Endometrium (tissue), 2 donors: Measurements from ENCODE around the gene IRX4.

Experiments
- FAIRE-seq: peaks from 2 replicates; lab custom pipeline; 2012; peaks lifted over from hg19 to GRCh38; lab: Jason Lieb, UNC
- donor health status: control.
- donor health status: control.

IRX4 gene

DNA sequence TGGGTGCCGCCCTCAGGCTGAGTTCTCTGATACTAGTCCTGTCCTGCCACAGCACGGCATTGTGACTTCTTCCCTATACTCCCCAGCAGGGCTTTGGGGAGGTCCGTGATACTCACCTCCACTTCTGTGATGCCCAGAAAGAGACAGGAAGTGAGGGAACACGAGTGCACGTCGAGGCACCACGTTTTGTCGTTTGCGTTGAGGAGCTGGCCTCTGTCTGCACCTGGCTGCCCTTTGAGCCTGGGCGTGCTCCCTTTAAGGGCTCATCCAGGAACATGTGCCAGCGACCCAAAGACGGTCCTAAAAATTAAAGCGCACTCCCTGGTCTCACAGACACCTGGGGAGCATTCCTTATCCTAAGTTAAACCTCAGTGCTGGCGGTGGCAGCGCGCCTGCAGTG, 8.7 kb upstream of the IRX4 start:
- FAIRE-seq: no peak

DNA sequence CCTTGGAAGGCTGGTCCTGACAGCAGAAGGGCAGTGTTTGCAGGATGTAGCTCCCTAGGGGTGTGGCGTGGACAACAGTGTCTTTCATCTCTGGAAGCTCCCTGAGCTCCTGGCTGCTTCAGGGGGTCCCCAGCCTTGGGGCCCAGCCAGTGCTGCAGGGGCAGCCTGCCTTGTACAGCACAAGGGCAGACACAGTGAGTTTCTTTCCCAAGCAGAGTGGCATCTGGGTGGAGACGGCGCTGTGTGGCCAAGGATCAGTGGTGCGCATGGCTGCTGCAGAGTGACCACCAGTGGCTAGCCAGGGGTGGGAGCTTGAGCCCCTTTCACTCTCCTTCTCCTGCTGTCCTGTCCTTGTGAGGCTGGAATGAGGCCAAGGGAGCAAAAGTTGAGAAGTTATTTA, 7.6 kb upstream of the IRX4 start:
- no peak for FAIRE-seq

DNA sequence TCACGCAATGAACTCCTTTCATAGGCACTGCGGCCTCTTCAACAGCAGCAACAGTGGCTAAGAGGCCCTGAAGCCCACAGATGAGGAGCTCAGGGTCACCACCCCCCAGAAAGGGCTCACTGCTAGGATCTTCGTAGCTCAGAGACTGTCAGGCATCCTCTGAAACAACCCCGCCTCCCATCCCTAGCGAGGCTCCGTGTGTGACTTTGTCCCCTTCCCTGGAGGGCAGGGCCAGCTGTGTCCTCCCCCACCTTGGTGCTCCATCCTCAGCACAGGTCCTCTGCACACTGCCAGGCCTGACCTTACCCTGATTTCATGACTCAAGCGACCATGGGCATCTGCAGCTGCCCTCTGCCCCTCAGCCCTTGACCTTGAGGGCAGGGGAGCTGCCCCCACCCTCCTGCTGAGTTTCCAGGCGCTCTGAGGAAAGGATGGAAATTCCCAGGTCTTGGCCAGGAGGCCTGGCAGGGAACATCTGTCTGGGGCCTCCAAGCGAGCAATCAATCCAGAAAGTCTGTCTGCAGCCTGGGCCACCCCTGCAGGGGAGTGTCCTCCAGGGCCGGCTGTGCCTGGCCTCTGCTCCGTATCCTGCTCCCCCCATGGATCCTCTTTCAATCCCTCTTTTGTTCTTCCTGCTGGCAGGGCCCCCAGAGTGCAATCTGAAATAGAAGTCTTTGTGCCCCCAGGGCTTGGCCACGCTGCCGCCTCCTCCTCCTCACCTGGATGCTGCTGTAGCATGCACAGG, 6.8 kb upstream of the IRX4 start:
- no peak for FAIRE-seq

DNA sequence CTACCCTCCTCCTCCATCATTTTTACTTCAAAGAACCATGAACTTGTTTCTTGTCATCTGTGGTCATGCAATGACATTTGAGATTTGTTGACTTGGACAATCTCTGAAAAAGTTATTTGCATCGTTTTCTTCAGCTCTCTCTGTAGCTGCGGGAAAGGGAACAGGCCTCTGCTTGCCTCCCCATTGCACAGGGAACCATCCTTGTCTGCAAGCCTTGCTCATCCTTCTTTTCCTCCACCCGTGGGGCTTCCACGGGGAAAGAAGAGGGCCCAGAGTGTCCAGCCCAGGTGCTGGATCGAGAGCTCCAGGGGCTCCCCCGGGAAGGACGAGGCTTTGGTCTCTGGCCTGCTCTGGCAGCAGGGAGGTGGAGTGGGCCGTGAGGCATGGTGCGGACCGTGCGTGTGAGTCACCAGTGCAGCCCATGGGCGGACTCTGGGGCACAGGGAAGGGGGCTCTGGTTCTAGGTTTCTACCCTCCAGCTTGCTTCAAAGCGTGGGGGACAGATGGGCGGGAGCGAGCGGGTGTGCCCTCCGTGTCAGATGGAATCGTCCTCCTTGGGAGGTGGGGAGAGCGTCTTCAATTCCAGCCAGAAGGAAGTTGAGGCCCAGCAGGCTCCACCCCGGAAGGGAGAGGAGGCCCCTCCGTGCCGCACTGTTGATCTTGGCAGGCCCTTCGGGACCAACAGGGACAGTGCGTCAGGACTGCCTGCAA, 6.0 kb upstream of the IRX4 start:
- FAIRE-seq: no peak

DNA sequence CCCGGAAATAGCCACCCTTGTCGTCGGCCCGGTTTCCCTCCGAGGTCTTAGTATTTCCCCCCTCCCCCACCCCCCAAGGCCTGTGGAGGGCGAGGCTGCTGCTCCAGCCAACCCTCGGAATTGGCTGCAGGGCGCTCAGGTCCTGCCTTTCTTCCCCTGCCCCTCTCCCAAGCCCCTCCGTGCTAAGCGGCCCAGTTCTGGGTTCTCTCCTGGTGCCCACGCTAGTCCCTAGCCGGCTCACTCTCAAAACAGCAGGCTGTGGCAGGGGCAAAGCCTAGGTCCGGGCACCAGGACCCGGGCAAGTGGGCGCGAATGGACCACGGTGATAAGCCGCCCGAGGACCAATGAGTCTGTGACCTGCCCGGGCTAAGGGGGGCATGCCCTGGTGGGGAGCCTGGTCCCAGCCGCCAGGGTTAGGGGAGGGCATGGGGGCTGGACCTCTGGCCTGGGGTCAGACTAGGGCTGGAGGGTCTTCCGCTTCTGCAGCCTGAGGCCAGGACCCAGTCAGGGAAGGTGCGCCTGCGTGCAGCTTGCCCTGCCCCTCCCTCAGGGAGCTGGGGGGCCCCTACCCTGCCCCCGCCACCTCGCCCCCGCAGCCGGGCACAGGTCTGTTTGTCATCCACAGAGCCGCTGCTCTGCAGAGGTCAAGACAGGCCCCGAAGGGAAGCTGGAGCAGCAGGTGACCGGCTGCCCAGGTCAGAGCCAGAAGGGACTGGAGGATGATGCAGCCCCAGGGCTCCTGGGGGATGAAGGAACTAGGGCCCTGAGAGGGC, 5.0 kb upstream of the IRX4 start:
- FAIRE-seq: no peak

DNA sequence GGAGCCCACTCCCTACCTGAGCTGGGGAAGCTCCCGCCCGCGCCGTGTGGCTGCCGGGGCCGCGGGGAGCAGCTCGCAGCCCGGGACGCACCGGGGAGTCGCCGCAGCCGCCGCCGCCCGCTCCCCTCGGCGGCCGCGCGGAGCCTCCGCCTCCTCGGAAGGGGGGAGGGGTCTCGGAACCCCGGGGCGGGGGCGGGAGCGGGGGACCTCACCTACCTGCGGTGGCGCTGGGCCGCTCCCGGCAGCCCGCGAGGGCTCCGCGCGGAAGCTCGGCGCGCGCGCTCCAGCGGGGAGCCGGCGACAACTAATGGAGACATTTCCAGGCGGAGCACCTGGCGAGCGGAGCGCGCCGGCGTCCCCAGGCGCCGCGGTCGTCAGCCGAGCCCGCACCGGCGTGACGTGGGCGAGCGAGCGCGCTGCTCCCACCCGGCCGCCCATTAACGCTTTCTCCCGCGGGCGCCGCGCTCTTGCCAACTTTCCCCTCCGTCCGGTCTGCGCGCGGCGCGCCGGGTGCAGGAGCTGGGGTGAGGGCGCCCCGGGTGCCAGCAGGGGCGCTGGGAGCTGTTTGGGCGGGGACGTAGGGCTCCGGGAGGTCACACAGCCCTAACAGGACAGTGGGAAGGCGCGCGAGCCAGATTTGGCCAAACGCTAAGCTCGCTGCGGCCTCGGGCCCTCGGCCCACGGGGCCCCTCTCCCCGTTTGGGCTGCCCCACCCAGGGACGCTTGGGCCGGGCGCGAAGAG, 4.3 kb upstream of the IRX4 start:
- no peak for FAIRE-seq

DNA sequence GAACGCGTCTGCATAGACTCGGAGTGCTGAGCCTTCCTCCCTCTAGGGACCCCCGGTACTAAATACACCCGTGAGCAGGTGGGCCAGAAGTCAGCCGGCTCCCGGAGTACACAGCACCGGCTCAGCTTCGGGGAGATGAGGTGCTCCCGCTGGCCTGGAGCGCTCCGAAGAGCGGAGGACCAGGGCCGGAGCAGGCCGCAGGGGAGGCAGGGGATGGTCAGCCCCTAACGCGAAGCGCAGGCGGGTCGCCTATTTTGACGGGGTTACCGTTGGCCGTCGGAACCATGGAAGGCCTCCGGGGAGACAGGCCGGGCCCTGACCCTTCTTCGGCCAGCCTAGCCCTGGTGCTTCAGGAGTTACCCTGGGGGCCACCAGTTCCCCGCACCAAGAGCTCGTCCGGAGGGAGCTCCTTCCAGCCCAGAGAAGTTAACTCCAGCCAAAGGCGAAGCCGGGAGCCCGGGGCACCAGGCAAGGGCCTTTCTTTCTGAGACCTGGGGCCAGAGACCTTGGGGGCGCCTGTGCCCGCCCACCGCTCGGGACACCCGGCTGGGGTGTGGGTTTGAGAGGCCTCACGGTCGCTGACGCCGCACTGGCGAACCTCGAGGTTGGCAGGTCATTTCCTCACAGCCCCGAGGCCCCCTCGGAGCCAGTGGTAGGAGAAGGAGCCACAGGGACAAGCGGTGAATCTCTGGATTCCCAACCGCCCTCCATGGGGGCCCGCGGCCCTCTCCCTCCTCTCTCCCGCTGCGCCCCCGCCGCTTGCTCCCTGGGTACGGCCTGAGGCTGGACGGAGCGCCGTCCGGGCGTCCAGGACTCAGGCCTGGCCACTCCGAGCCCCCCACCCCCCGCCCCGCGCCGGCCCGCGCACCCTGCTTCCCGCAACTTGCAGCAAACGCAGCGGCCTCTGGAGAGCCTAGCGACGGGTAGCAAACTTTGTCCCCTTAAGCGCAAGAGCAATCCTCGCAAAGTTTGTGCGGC, 3.4 kb upstream of the IRX4 start:
- FAIRE-seq: no peak

DNA sequence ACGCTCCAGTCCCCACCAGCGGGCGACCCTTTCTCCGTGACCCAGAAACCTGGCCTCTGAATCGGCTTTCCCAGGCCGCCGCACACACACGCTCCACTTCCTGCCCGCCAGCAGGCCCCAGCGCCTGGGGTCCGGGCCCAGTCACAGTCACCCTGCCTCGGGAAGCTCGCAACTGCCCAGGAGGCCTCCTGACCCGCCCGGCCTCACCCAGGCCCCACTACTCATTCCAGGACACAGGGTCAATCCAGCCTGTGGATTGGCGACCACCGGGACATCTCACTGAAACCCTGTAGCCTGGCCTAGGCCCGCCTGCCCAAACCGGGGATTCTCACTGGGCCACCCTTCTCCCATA, 2.7 kb upstream of the IRX4 start:
- FAIRE-seq: no peak

DNA sequence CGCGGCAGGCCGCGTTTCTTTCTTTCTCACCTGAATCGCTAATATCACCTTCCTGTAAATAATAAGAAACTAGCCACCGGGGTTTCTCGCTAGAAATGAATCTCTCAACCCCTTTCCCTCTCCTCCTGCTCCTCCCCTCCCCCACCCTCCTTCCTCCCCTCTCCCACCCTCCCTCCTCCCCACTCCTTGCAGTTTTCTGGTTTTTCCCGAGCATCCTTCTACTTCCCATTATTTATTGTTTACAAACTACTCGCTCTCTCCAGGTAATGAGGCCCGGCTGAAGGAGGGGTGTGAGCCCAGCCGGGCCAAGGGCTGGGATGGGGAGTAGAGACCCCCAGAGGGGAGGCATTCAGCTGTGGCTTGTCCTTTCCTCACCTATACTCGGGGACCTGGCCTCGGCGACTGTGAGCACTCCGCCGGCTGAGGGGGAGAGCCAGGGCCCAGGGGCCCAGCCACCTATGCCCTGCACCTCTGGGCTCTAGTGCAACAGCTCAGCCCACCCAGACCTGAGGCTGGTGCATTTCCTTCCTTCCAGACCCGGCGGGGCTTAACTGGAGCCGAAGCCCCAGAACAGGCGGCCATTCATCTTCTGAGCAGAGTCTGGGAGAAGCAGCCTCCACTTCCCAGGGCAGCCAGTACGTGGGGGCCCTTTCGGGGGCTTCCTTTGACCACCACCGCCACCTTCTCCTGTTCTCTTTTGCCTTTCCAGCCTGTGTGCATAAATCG, 2.1 kb upstream of the IRX4 start:
- no peak for FAIRE-seq

DNA sequence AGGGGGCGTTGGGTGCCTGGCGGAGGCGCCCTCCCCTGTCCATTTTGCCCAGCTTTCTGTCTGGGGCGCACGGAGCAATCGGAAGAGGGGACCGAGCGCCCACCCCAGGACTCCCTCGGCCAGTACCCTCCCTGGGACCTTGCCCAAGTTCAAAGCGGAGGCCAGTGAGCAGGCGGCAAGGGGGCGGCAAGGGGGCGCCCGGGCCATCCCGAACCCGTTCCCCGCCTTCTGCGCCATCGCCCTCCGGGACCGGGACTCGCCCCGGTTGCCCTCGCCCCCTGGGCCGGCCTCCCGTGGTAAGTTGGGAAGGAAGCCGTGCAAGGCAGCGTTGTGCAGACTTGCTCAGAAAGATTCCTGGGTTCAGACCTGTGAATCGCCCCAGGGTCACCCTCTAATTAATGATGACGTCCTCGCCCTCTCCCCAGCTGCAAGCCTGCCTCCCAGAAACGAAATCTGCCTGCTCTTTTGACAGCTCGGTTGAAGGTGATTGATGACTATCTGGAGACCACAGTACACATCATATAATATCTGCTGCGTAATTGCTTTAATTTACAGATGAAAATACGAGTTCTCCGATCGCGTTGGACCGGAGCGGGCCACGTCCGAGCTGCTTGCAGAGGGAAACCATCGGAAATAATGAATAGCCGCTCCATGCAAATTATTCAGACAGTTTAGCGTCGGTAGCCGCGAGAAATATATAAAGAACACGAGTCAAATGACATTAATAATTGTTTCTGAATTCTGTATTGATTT, 1.4 kb upstream of the IRX4 start:
- FAIRE-seq: no peak

DNA sequence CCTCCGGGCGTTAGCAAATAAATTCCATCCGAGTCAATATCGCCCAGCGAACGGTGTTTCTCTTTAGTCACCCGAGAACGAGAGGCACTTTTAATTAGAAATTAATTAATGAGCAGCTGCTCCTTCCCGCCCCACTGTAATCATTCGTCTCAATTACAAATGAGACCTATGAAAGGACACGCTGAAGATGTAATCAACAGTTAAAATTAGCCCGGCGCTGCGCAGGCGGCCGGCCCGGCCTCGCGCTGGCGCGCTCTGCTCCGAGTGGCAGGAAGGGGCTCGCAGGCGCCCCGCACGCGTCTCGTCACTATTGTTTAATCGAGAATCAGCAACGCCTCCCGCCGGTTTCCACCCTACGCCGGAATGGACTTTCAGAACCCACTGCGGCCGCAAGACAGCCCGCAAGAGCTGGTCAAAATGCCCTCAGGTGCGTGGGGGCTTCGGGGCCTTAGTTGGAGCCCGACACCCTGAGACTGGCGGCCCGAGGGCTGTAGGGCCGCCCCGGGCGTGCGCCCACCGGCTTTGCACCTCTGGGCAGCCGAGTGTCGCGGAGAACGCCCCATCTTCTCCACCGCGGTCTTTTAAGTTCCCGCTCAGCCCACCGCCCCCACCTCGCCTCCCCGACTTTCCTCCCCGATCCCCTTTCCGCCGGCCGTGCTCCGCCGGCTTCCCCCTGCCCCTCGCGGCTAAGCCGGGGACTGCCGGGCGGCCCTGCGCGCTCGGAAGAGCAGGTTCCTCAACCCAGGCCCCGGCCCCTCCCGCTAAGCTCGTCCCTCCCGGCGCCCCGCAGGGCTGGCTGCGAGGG, 597 bp upstream of the IRX4 start:
- FAIRE-seq: no peak

DNA sequence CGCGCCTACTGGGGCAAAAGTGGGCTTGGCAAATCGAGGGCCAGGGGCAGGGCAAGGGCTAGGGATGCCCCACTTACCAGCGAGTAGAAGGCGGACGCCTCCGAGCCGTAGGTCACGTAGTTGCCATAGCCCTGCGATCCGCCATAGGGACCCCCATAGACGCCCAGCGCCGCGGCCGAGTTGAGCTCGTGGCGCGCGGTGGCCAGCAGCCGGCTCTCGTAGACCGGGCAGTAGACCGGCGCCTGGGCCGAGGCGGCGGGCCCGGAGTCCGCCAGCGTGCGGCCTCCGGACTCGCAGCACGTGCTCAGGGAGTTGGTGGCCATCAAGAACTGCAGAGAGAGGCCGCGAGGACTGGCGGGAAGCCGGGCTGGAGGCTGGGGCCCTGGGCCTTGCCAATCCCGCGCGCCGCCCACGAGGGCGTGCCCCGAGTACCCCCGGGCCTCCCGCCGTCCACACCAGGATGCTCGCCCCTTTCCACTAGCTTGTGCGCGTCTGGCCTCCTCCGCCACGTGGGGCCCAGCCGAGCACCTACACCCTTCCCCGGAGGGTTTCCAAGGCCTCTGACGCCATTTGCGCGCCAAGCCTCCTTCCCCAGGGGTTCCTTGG, 891 bp downstream of the IRX4 start:
- no peak for FAIRE-seq

DNA sequence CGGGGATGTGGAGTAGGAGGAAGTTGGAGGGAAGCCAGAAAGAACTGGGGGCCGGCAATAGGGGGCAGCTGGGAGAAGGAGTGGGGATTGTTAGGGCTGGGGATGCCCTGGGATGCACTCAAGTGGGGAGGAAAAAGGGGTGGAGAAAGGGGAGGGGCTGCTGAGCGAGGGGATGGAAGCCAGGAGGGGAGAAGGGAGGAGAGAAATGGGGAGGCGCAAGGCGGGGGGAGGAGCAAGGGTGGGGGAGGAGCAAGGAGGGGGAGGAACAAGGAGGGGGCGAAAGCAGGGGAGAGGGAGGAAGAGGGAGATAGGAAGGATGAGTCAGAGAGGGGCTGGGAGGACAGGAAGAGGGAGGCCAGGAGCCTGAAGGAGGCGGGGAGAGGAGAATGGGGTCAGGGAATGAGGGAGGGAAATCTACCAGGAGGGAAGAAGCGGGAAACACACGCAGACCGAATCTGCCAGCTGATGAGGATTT, 1.6 kb downstream of the IRX4 start:
- FAIRE-seq: no peak

DNA sequence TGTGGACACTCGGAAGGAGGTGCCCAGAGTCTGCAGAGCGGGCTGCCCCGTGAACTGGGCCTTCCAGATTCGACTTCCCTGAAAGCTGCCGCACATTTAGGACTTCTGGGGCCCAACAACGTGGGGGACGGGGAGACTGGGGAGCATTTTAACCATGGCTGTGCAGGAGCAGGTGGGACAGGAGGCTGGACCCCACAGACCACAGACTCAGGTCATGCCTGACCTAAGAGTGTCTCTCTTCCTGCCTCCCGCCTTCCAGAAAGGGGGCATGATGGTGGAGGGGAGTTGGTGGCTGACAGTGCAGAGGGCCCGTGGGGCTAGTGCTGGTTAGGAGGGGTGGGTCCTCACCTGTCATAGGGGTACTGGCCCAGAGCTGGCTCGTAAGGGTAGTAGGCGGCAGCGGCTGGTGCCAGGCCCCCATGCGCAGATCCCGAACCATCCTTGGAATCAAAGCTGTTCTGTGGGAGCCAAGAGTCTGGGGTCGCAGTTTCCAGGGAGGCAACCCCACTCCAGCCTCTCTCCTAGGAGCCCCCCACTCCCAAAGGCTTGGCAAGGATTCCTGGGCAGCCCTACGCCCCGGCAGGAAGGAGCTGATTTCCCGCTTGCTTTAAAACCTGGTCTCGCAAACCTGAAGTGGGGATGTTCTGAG, 2.2 kb downstream of the IRX4 start:
- FAIRE-seq: no peak

DNA sequence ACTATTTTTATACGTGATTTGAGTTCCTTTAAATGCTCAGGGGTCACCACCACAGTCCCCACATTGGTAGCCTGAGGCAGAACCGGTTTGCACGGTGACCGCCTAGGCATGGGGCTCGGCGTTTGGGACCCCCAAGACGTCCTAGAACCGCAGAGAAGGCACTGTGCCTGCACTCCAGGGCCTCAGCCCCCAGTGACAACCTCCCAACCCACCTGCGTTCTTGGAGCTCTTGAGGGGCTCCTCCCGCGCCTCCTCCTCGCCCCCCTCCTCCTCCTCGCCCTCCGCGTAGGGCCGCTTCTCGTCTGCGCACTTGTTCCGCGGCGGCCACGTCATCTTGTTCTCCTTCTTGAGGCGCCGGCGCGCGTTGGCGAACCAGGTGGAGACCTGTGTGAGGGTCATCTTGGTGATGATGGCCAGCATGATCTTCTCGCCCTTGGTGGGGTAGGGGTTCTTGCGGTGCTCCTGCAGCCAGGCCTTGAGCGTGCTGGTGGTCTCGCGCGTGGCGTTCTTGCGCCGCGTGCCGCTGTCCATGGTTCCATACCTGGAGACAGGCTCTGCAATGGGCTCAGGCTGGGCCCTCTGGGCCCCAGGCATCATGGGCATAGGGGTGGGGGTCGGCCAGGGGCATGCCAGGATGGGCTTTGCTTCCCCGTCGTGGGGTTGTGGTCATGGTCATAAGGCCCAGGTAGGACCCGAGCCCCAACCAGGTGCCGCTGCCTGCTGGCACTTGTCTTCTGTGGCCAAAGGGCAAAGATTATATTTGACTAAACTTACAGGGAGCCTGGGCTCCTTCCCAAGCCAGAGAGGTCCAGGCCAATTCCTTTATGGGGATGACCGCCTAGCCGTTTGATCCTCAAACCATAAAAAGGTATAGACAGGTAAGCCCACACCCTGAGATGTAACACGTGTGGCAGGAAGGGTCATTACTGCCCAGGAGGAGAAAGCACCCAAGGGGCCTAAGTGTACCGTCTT, 3.1 kb downstream of the IRX4 start:
- no peak for FAIRE-seq

DNA sequence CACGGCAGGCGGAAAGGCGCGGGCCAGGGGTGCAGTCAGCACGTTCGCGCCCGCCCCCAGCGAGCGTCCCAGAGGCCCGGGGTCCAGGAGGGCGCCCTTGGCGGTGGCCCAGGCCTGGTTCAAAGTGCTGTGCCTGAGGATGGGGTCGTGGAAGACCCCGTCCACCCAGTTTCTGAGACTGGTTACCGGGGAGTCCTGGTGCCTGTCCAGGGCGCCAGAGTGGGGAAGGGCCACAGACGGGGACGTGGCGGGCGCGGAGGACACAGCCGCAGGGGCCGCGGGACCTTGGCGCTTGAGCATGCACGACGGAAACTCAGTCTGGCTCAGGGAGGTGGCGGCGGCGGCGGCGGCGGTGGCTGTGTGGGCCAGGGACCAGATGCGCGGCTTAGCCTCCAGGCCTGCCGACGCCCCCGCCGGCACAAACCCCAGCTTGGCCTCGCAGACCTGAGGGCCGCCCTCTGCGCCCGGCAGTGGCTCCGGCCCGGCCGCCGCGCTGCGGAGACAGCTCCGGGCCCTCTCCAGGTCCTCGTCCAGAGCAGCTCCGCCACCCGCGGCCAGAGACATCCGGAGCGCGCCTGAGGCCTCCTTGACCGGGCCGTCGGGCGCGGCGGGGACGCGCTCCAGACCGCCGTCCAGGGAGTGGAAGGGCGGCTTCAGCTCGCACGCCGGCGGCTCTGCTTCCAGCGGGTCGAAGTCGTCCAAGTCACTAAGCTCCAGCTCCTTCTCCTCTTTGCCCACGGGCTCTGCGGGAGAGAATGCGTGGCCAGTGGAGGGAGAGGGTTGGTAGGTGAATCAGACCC, 4.5 kb downstream of the IRX4 start:
- FAIRE-seq: no peak
